ENCODE results near the gene MSRB3. TPM values are rescaled to one million over a fixed set of nuclear protein-coding genes. Genes with fewer than 3 reads are reported as not detected.
"Not testable (repeated sequence)": the region's sequence is repeated elsewhere in the genome, so short reads cannot be mapped to it uniquely, and the experiment has no call there.

MSRB3 gene
- polyA plus RNA-seq (2013, experiment 1 of 2; ENCODE audit: insufficient read length) = 148 TPM
- polyA plus RNA-seq (2013, experiment 2 of 2; ENCODE audit: insufficient read length) = 185 TPM

DNA sequence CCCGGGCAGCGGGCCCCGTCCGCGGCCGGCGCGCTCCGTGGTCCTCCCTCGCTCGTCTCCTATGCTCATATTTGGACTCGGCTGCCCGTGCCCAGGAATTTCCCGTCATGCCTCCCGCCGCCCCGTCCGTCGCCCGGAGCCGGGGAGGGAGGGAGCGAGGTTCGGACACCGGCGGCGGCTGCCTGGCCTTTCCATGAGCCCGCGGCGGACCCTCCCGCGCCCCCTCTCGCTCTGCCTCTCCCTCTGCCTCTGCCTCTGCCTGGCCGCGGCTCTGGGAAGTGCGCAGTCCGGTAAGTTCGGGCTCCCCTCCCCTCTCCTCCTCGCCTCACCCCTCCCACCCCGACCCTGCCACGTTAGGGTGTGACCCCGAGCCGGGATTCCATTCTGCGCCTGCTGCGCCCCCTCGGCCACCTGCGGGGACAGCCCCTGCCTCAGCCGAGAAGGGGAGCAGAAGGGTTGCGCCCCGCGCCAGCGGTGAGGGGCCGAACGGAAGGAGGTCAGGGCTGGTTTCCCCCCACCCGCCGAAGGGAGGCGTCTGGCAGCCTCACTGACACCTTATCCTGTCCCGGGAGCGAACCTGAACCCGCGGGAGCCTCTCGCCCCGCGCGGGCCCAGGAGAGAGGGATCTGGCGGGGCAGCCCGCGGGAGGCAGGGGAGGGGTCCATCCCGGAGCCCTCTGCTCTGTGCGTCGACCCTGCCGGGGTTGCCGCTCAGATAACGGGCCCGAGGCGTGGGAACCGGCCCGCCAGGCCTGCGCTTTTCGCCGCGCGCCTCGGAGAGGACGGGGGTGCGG, at the start of gene MSRB3:
Gene MSRB3 (plus strand): TSS at position 108 of the 793 bp plus-strand sequence. CDS start 29,897 bp downstream, outside the sequence.
- DNase-seq = peak; percentile 90

DNA sequence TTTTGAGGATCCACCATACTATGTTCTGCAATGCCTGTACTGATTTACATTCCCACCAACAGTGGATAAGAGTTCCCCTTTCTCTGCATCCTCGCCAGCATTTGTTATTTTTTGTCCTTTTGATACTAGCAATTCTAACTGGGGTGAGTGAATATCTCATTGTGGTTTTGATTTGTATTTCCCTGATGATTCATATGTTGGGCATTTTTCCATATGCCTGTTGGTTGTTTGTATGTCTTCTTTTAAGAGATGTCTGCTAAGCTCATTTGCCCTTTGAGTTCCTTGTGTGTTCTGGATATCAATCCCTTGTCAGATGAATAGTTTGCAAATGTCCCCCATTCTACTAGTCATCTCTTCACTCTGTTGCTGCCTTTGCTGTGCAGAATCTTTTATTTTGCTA, 49.0 kb upstream of the MSRB3 start:
- DNase-seq = peak; percentile 74

DNA sequence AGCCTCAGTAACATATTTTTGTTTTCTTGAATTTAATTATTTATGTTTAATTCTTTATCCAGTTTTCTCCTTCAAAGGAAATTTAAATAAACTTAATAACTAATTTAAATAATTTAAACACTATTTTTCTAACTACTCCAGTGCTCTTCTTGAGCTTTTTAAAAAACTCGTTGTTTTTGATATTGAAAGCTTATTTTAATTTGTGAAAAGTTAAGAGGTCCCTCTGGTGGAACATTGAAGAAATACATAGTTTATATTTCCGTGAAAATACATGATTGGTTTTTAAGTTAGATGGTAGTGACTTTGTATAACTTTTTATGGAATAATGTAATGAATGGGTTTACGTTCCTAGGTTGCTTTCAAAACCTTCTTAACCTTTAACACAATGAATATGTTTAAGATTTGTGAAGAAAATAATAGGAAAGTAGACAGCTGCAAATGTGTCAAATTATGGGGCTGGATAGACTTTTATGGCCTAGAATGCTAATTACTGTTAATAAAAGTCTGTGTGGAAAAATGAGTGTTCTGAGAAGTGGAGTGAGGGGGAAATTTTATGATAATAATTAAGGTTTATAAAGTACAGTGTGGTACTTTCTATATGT, 45.9 kb upstream of the MSRB3 start:
- DNase-seq = peak; percentile 21

DNA sequence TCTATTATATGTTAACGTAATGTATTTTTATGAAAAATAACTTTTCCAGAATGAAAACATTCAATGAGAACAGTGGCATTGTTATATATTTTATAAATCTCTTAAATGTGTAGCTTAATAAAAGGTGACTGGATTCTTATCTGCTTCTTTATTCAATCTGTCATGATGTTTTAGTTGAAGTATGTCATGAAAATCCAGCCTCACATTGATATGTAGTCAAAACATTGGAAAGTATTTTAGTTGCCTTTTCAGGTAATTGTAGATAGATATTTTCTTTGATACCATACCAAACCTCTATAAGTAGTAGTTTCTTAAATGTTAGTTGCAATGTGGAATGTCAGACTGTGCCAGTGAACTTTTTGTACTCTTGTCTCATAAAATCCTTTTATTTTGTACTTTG, 41.3 kb upstream of the MSRB3 start:
- DNase-seq = no peak

DNA sequence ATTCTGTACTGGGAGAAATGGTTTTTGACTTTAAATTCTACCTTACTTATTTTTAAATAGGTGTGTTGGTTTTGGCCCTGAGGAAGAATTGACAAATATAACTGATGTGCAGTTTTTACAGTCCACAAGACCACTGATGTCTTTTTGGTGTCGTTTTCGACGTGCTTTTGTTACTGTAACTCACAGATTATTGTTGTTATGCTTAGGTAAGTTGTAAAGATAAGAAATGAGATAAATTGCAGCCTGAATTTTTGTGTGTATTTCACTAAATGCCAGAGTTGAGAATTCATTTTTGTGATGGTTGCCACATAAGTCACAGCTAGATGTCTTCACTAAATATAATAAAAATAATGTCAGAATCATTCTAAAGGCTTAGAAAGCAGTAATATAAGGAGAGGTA, 39.9 kb upstream of the MSRB3 start:
- DNase-seq = no peak

DNA sequence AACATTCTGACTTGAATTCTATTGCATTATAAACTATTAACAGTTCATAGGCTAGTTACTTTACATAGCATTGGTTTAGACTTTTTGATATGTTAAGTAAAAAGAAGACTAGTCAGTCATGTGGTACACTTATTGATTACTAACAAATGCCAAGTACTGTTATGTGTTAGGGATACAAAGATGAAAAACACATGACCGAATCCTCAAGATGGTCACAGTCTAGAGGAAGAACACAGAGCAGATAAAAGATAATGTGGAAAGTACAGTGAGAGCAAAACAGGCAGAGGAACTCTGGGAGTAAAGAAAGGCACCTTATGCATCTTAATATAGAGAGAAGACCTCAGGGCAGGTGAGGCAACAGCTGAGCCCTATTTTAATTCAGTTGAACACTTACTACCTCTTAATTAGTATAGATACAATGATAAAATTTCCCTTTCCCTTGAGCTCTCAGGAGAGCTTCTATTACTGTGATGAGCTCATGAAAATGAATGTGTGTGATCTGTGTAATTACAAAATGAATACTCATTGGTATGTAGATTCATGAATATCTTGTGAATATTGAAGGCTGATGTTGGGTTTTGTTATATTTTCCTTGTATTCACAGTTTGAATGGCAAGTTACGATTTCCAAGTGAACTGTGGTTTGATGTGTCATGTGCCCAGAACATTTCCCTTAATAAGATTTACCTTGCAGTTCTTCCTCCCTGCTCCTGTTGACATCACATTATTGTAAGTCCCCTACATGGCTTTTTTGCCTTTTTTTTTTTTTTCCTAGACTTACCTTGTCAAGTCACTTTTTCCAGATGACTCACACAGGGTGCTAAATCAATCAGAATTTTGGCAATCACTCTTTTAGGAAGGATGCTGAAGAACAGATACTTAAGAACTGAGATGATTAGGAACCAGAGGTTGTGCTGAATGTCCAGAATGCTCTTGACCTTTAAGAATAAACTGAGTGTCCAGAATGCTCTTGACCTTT, 29.5 kb upstream of the MSRB3 start:
- DNase-seq = no peak

DNA sequence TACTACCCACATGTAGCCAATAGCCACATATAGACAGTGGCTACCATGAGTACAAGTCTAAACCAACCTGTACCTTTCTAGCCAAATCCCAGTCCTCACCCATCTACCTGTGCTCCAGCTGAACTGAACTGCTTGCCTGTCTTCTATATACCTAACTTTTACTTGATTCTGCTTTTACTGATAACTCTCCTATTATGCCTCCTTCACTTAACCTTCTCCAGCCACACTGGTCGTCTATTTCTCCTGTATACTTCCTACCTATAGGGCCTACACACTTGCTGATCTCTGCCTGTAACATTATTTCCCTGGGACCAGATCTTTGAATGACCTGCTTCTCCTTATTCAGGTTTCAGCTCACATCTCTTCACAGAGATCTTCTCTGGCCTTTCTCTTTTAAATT, 26.0 kb upstream of the MSRB3 start:
- DNase-seq = no peak

DNA sequence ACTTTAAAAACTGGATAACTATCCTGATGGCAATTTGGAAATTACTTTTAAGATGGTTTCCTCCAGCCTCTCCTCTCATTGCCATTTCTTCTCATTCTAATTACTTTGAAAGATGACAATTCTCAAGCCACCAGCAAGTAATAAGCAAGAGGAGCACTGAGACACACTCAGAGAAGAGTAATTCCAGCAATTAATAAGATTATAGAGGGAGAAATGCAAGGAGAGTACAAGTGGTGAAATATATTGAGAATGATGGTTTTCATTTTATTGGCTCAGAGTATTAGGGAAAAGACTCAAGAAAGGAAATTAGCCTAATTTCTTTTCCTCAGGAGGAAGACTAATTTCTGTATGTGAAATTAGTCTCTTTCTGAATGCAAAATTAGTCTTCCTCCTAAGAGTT, 20.5 kb upstream of the MSRB3 start:
- no peak for DNase-seq

DNA sequence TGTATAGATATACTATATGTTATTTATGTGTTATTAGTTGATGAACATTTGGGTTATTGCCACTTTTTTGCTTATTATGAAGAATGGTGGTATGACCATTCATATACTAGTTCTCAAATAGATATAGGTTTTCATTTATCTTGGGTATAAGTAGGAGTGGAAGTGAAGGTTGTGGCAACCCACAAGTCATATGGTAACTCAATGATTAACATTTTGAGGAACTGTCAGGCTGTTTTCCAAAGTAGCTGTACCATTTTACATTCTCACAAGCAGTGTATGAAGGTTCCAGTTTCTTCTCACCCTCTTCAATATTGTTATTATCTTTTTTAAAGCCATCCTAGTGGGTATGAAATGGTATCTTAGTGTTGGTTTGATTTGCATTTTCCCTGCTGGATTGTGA, 19.0 kb upstream of the MSRB3 start:
- no peak for DNase-seq

DNA sequence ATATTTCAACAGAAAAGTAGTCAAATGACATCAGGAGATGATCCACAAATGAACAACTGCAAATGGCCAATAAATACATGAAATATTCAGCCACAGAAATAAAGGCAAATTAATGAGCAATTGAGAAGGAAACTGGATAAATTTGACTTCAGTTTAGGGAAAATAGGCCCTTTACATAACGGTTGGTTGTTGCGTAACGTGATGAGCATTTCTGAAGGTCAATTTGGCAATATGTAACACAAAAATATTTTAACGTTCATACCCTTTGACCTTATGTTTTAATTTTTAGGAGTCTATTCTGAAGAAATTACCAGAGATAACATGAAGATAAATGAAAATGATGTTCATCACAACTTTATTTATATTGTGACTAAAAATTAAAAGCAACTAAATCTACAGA, 14.7 kb upstream of the MSRB3 start:
- no peak for DNase-seq

DNA sequence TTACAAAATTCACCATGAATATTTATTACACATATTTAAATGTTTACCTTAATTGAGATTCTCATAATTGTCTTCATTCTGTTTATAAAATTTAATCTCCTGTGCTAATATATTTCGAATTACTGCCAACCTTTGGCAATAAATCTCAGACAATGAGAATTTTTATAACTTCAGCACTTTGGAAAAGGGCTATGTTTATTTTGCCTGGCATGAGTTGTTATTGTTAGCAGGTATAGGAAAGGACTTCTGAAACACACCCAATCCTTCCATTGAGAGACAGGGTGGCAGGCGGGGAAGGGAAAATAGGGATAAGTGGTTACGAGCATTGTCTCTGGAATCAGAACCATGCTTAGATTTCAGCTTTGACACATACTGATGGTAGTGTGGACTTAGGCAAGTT, 12.1 kb upstream of the MSRB3 start:
- DNase-seq = no peak

DNA sequence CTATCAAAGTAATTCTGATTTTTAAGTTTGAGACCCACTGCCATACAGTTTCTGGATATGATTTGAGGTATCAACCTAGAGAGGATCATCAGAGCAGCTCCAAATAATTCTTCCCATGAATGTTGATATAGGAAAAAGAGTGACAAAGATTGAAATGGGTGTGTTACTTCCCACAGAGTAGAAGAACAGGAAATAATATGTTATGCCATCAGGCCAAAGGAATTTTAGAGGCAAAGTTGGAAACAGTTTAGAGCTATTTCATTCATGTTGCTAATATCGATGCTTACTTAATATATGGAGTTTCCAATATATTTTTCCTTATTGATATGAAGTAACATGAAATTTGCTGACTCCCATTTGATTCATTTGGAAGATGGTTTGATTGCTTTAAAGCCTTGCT, 8.9 kb upstream of the MSRB3 start:
- DNase-seq = peak; percentile 72

DNA sequence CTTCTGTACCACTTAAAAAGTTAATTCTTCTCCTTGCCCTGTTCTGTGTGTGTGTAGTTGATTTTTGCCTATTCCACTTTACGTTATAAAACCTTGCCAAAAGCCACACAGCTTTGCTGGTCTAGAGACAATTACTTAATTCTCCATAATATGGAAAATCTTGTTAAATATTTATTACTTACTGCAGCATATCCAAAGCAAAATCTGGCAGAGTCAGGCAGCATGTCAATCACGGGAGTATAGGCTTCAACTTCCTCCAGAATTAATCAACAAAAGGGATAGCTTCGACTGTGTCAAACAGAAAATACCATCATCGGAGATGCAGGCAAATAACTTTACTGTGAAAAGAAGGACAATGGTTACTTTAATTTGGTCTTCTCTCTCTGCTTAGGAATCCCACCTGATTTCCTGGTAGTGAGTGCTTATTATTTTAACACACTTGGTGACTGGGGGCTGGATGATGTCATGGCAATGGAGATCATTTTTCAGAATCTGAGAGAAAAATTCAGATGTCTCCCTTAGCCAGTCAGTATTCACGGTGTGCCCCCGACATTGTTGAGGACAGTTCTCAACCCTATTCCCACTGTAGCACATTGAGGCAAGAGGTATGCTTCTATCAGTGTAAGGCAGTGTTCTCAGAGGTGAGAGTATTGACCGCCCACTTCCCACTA, 3.7 kb upstream of the MSRB3 start:
- no peak for DNase-seq

DNA sequence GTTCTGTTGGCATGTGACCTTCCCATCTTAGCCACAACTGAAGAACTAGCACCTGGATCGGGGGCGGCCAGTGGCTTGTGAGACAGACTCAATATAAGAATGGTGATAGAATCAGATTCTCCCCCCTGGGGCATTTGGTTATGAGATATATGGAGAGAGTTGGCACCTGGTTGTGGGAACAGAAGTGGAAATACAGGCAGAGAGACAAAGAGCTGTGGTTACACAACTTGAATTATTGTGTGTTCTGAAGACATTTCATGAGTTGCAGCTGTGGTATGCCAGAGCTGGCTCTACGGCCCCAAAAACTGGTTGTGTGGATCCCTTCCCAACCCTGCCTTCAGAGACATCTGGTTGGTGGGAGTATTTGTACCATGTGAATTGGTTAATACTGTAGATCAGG, 2.9 kb upstream of the MSRB3 start:
- DNase-seq = no peak

DNA sequence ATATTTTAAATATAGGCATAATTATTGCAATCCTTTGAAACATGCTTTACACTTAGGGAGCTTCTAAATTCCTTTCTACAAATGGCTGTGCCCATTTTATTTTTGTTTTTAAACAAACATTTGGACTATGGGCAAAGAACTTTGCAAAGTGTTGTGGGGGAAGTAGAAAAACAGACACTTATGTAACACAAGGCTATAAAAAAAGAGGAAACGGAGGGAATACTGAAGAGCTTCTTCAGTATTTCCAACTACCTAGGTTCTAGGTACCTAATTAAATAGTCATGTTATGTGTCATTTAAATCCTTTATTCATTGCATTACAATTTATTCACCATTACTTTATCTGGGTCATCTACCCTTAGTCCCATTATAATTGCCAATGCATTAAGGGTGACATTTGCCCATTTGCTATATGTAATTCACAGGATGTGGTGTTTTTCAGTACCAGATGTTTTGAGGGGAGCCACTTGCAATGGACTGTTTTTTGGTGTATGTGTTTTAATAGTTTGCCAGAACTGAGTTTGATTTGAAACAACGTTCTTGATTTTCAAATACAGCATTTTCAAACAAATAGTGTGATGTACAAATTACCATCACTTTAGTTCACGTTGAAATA, 1.5 kb upstream of the MSRB3 start:
- no peak for DNase-seq

DNA sequence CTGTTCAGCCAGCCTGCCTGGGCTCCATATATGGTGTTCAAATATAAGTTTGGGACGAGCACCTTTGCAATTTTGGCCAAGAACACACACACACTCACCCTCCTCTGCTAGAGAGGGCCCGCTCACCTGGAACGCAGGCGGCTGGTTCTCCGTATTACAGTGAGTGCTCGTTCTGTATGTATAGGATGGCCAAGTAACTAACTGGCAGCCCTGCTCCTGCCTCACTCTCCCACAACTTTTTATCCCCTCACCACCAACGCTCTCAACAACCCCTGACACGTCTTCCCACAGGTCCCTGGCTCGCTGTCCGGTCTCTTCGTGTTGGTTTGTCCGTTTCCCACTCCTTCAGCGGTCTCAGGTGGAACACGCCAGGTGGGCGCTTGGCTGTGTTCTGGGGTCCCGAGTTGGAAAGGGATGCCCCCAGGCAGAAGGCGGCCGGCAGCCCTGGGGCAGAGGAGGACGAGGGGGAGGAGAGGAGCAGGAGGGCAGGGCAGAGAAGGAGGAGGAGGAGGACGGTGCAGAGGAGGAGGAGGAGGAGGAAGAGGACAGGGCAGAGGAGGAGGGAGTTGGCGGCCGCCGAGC, 398 bp upstream of the MSRB3 start:
- DNase-seq = no peak

DNA sequence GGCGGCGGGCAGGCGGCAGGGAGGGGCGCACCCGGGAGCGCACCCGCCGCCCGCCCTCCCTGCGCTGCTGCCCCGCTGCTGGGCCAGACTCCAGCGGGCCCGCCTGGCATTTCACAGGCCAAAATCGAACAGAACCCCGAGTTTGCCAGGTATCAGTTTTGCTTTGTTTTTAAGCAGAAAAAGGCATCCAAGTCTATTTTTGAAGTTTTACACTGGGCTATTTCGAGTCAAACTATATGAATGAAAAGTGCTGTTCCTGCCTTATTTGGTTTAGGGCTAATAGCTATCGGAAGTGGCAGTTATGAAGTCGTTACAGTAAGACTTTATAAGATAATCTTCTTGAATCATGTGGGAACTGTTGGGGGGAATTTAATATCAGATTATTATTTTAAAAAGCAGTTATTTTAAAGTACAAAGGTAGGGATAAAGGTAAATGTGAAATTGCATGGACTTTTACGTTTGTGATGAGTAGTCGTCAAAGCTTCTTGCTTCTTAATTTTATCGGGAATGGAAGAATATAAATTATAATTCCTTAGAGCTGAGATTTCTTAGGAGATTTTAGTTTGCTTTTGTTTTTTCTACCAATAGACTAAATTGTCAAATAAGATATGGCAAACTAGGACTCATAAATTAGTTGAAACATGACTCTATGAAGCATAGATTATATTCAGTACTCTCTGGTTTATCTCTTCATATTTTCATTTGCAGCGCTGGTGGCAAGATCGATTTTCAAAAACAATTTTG, 1.1 kb downstream of the MSRB3 start:
- DNase-seq = peak; percentile 65

DNA sequence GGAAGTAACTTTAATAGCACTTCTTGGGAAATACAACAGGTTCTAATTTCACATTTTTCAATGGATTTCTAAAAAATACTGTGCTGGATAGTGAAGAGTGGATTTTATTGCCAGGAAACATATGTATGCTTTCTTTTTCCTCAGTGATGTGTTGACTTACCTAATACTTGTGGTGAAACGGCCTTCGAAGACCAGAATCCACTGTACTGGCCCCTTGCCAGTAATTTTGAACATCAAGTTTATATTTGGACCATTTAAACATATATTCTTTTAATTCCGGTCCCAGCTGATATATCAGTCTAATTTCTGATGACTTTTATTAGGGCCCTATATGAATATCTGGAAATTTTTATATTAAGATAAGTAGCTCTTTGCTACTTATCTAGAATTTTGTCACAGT, 1.8 kb downstream of the MSRB3 start:
- DNase-seq = peak; percentile 34

DNA sequence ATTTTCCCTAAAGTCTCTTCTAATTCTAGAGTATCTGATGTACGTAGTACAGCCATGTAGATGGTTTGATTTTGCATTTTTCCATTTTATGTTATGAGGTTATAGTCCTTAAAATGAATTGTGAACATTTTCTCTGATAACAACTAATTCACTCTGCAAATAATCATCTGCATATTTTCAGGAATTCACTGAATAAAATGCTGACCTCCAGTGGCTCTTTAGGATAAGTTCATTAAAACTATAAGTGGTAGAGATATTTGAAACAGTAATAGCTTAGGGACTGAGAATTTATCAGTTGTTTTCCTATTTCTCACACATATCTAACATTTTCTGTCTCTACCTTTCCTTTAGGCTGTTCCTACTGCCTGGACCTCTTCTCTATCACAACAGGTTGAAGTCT, 4.4 kb downstream of the MSRB3 start:
- no peak for DNase-seq

DNA sequence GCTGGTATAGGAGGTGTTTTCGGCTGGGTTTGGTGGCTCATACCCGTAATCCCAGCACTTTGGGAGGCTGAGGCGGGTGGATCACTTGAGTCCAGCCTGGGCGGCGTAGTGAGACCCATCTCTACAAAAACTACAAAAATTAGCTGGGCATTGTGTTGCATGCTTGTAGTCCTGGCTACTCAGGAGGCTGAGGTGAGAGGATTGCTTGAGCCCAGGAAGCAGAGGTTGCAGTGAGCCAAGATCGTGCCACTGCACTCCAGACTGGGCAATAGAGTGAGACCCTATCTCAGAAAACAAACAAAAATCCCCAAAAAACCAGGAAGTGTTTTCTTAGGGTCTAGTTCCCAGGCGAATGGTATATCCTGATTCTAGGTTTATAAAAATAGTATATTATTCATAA, 7.0 kb downstream of the MSRB3 start:
- DNase-seq = not testable (repeated sequence)

DNA sequence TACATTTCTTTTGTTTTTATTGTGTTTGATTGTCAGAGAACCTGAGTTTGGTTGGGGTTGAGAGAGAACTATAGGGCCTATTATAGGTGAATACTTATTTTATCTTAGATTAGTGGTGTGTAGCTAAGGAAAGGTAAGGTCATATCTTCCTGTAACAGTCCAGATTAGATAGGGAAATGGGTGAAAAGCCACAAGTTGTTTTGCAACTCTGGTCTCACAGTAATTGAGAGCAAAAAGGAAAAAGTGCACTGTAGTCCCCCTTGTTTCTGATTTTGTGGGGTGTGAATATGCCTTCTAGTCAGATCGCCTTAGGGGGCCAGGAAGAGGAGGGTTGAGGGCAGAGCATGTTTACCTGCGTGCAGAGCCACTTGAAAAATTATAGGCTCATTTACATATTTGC, 8.9 kb downstream of the MSRB3 start:
- no peak for DNase-seq
